ENCODE results near the gene GNG8. TPM values are rescaled to one million over a fixed set of nuclear protein-coding genes. Genes with fewer than 3 reads are reported as not detected.
A peak's percentile ranks its signal among the peaks of the same experiment; 100 is the strongest.

The GNG8 gene
- polyA plus RNA-seq, 1 of the 3 experiments (the other 2 are of a cell fraction), result not detected

DNA sequence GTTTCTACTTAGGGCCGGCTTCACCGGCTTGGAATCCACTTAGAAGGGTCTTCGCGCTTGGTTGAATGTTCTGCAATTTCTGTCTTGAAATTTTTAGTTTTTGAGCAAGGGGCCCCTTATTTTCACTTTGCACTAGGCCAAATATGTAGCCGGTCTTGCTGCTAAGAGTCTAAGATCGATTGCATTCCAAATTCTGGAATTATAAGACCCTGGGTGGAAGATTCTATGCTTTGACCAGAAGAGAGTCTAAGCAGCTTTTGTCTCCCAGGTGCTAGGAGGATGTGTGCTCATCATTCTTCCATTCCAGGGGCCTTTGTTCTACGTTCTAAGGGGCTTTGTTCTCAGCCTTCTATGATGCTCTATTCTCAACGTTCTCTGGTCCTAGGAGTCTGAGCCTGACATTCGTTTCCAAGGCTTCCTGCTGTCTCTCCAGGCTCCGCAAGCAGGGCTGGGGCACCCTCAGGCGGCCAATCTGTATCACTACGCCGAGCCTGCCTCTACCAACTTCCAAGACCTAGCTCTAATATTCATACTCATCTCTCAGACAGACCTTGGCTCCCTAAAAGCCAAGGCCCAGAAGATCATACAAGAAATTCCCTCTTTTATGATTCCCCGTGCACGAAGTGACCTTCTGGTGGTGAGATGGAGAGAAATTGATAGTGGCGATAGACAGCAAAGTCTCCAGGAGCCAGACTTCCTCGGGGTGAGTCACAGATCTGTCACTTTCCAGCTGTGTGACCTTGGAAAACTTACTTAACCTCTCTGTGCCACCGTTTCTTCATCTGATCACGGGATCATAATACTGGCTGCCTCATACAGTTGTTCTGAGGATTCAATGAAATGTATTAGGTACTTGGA is 26.0 kb upstream of the GNG8 start:
- Histone ChIP-seq H3K9me3 (no peaks in the 10 kb centered on the region), H4K20me1 (ENCODE audit: insufficient read depth) (no peaks in the 10 kb centered on the region; the same call in 1 of the 2 replicates), H3K36me3 (replicated peaks in 1 of 2; ENCODE audit: control insufficient read depth in 1 of 2, insufficient read depth in 2 of 2, low read length in 1 of 2) (no peaks in the 10 kb centered on the region), H3K9me2 (no peaks in the 10 kb centered on the region), H3K4me1 (ENCODE audit: control insufficient read depth in 1 of 2, insufficient read depth in 2 of 2, low read depth in 1 of 2, low read length in 1 of 2) (peaks cover 0 to 18% of the 10 kb centered on the region in 2 experiments; a peak in 1 of 4 replicates), H3K4me2 (peak overlapping the region; percentile 79), H3K79me2 (ENCODE audit: insufficient read depth) (no peaks in the 10 kb centered on the region; the same call in 1 of the 2 replicates), H3K27me3 (ENCODE audit: insufficient read depth) (no peaks in the 10 kb centered on the region), H2AFZ (ENCODE audit: low read depth) (peak overlapping the region; percentile 84), H3F3A (replicated peaks; ENCODE audit: insufficient read depth) (peaks cover 17% of the 10 kb centered on the region), H3K4me3 (ENCODE audit: low read depth in 2 of 2, low read length in 1 of 2) (peak overlapping the region; percentile 39 to 59), H3K27ac (ENCODE audit: low read depth in 2 of 2, low read length in 1 of 2) (peak overlapping the region; percentile 52 to 84; a peak in 3 of 4 replicates), H3K9ac (peak overlapping the region; percentile 47; the same call in 1 of the 2 replicates)
- DNase-seq, result peak; percentile 76
- ChIA-PET CTCF (interaction anchor here (0.5 to 9.5 kb wide), 46 partner anchors 10 to 179 kb away, joined by 3 to 471 read pairs (median 4); partner anchors contain the start of genes CALM3, GNG8 and PTGIR), POLR2A (interaction anchor here (1.2 to 4.0 kb wide), 7 partner anchors 27 to 61 kb away, joined by 4 to 31 read pairs (median 12); partner anchors contain the start of genes CALM3 and GNG8)
- TF ChIP-seq CHD2 (IDR thresholded peaks at IDR 0.05; ENCODE audit: low read length, partially characterized antibody), result peak; percentile 24
- TF ChIP-seq RCOR1 (IDR thresholded peaks at IDR 0.05; ENCODE audit: low read length), result 0 out of 2 replicates have a peak, but pooled peaks have one; percentile 27
- 0 out of 2 replicates have a peak, but pooled peaks have one; percentile 46 for TF ChIP-seq SIN3A (IDR thresholded peaks at IDR 0.05; ENCODE audit: borderline replicate concordance, low read depth, low read length)
- TF ChIP-seq, protein P1, sequence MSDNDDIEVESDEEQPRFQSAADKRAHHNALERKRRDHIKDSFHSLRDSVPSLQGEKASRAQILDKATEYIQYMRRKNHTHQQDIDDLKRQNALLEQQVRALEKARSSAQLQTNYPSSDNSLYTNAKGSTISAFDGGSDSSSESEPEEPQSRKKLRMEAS (IDR thresholded peaks at IDR 0.05; ENCODE audit: low read depth), result peak; percentile 12; the same call in 1 of the 2 replicates
- TF ChIP-seq MEF2A (IDR thresholded peaks at IDR 0.05; ENCODE audit: borderline replicate concordance, low read depth), result no peak
- TF ChIP-seq RAD21 (IDR thresholded peaks at IDR 0.05; ENCODE audit: low read length), result peak; percentile 100
- TF ChIP-seq, protein P2, sequence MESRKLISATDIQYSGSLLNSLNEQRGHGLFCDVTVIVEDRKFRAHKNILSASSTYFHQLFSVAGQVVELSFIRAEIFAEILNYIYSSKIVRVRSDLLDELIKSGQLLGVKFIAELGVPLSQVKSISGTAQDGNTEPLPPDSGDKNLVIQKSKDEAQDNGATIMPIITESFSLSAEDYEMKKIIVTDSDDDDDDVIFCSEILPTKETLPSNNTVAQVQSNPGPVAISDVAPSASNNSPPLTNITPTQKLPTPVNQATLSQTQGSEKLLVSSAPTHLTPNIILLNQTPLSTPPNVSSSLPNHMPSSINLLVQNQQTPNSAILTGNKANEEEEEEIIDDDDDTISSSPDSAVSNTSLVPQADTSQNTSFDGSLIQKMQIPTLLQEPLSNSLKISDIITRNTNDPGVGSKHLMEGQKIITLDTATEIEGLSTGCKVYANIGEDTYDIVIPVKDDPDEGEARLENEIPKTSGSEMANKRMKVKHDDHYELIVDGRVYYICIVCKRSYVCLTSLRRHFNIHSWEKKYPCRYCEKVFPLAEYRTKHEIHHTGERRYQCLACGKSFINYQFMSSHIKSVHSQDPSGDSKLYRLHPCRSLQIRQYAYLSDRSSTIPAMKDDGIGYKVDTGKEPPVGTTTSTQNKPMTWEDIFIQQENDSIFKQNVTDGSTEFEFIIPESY (IDR thresholded peaks at IDR 0.05; ENCODE audit: borderline replicate concordance, low read depth), result no peak
- TF ChIP-seq, protein P3, sequence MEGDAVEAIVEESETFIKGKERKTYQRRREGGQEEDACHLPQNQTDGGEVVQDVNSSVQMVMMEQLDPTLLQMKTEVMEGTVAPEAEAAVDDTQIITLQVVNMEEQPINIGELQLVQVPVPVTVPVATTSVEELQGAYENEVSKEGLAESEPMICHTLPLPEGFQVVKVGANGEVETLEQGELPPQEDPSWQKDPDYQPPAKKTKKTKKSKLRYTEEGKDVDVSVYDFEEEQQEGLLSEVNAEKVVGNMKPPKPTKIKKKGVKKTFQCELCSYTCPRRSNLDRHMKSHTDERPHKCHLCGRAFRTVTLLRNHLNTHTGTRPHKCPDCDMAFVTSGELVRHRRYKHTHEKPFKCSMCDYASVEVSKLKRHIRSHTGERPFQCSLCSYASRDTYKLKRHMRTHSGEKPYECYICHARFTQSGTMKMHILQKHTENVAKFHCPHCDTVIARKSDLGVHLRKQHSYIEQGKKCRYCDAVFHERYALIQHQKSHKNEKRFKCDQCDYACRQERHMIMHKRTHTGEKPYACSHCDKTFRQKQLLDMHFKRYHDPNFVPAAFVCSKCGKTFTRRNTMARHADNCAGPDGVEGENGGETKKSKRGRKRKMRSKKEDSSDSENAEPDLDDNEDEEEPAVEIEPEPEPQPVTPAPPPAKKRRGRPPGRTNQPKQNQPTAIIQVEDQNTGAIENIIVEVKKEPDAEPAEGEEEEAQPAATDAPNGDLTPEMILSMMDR (IDR thresholded peaks at IDR 0.05), result peak; percentile 98
- no peak for TF ChIP-seq GATA2 (CRISPR knock-in tag; IDR thresholded peaks at IDR 0.05)
- TF ChIP-seq YY1 (IDR thresholded peaks at IDR 0.05; ENCODE audit: low read depth), result no peak
- peak; percentile 98 for TF ChIP-seq SMC3 (IDR thresholded peaks at IDR 0.05; ENCODE audit: low read depth, low read length)
- WGBS (ENCODE audit: low lambda C conversion rate), result 6% methylated on average over 19 of the region's 19 CpGs
